Measurements from ENCODE around the gene MED12L. TPM values are rescaled to one million over a fixed set of nuclear protein-coding genes. Genes with fewer than 3 reads are reported as not detected.

MED12L gene
- total and polyA plus RNA-seq, 9 donors, result 0.15 to 2.4 (median 0.75) TPM

- 54 to 64% (median 57%) methylated on average over 3 of the region's 3 CpGs for WGBS, 3 donors
- no peak overlapping the region for H3K27ac ChIP-seq
- H3K27me3 ChIP-seq, result no peaks in the 10 kb centered on the region
- no peaks in the 10 kb centered on the region for H3K36me3 ChIP-seq
- no peak for DNase-seq
- intact Hi-C loops (cut with DNase I), result loop anchor here in 1 of 4 donors (10.0 kb wide), 1 partner anchor 318 kb away; no protein-coding TSS in a partner anchor
- H3K9me3 ChIP-seq, result no peaks in the 10 kb centered on the region
- H3K4me3 ChIP-seq, result no peak overlapping the region
- H3K4me1 ChIP-seq (ENCODE audit: insufficient read depth), result peaks cover 1% of the 10 kb centered on the region
- no peak for TF ChIP-seq POLR2A (IDR thresholded peaks at IDR 0.05)
- no peak for TF ChIP-seq EP300 (IDR thresholded peaks at IDR 0.05)
- no peak for TF ChIP-seq CTCF (IDR thresholded peaks at IDR 0.05)
These were observed 27.3 kb downstream of the MED12L start for GRCh38 chr3:151112731-151113130.

- no peak for DNase-seq
- WGBS, 3 donors, result 95 to 100% (median 95%) methylated on average over 1 of the region's 1 CpG
- H3K4me1 ChIP-seq (ENCODE audit: insufficient read depth), result peaks cover 1% of the 10 kb centered on the region
- intact Hi-C loops (cut with DNase I), result loop anchor here in 1 of 4 donors (10.0 kb wide), 1 partner anchor 319 kb away; no protein-coding TSS in a partner anchor
- H3K4me3 ChIP-seq, result no peak overlapping the region
- H3K27me3 ChIP-seq, result no peaks in the 10 kb centered on the region
- no peaks in the 10 kb centered on the region for H3K36me3 ChIP-seq
- H3K9me3 ChIP-seq, result no peaks in the 10 kb centered on the region
- TF ChIP-seq EP300 (IDR thresholded peaks at IDR 0.05), result no peak
- TF ChIP-seq CTCF (IDR thresholded peaks at IDR 0.05), result no peak
- no peak overlapping the region for H3K27ac ChIP-seq
These were observed 27.9 kb downstream of the MED12L start for GRCh38 chr3:151113343-151113742.

- H3K36me3 ChIP-seq, result no peaks in the 10 kb centered on the region
- 86 to 90% (median 90%) methylated on average over 4 of the region's 4 CpGs for WGBS, 3 donors
- intact Hi-C loops (cut with DNase I), result loop anchor here in 1 of 4 donors (10.0 kb wide), 1 partner anchor 322 kb away; no protein-coding TSS in a partner anchor
- TF ChIP-seq EP300 (IDR thresholded peaks at IDR 0.05), result no peak
- no peak for TF ChIP-seq CTCF (IDR thresholded peaks at IDR 0.05)
- TF ChIP-seq POLR2A (IDR thresholded peaks at IDR 0.05), result no peak
- H3K9me3 ChIP-seq, result no peaks in the 10 kb centered on the region
- H3K27me3 ChIP-seq, result no peaks in the 10 kb centered on the region
- no peak overlapping the region for H3K27ac ChIP-seq
- H3K4me1 ChIP-seq (ENCODE audit: insufficient read depth), result no peaks in the 10 kb centered on the region
- no peak for DNase-seq
- no peak overlapping the region for H3K4me3 ChIP-seq
These were observed 31.6 kb downstream of the MED12L start for GRCh38 chr3:151117047-151117446.

GRCh38 chr3:151119188-151119587 is 33.7 kb downstream of the MED12L start:
- no peak overlapping the region for H3K27ac ChIP-seq
- no peak for DNase-seq
- intact Hi-C loops (cut with DNase I), result loop anchor here in 1 of 4 donors (10.0 kb wide), 1 partner anchor 324 kb away; no protein-coding TSS in a partner anchor
- no peak overlapping the region for H3K4me3 ChIP-seq
- no peaks in the 10 kb centered on the region for H3K9me3 ChIP-seq
- TF ChIP-seq EP300 (IDR thresholded peaks at IDR 0.05) (no peak), CTCF (IDR thresholded peaks at IDR 0.05) (no peak), POLR2A (IDR thresholded peaks at IDR 0.05) (no peak)
- H3K36me3 ChIP-seq, result no peaks in the 10 kb centered on the region
- no peaks in the 10 kb centered on the region for H3K27me3 ChIP-seq
- WGBS, 3 donors, result 87 to 95% (median 87%) methylated on average over 2 of the region's 2 CpGs
- H3K4me1 ChIP-seq (ENCODE audit: insufficient read depth), result no peaks in the 10 kb centered on the region

Measured in ovary (tissue), 9 donors.